ENCODE results near the gene P2RX2. TPM values are rescaled to one million over a fixed set of nuclear protein-coding genes. Genes with fewer than 3 reads are reported as not detected.

The P2RX2 gene
- total RNA-seq, 2 experiments from 2014 or later = not detected

DNA sequence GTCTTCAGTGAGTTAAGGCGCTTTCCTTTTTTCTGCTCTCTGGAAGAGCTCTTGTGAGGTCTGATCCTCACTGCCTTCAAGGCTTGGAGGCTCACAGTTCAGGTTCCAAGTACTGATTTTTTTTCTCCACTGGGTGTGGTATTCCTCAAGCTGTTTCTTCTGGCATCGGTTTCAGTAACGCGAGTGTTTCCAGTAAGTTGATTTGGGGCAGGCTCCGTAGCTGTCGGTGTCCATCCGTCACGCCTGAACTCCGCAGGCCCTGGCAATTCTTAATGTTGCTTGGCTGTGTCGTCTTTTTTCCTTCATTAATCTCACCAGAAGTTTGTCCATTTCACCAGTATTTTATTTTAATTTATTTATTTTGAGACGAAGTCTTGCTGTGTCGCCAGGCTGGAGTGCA, 38.8 kb upstream of the P2RX2 start:
- Histone ChIP-seq H4K20me1 (ENCODE audit: insufficient read depth, low read length) (no peaks in the 10 kb centered on the region), H3K4me3 (ENCODE audit: low read depth, low read length, poor library complexity, severe bottlenecking) (no peak overlapping the region), H3K36me3 (ENCODE audit: insufficient read depth, low read length) (peaks cover 10% of the 10 kb centered on the region; the same call in 1 of the 2 replicates), H2AFZ (ENCODE audit: low read length) (no peak overlapping the region), H3K79me2 (ENCODE audit: insufficient read depth, low read depth, low read length) (no peaks in the 10 kb centered on the region), H3K27ac (ENCODE audit: low read depth, low read length, poor library complexity, severe bottlenecking) (no peak overlapping the region), H3K9me2 (ENCODE audit: insufficient read depth, low read length) (no peaks in the 10 kb centered on the region), H3K4me2 (ENCODE audit: low read length) (no peak overlapping the region), H3K9me3 (ENCODE audit: low read length) (no peaks in the 10 kb centered on the region), H3K4me1 (ENCODE audit: insufficient read depth, low read length, poor library complexity, severe bottlenecking) (no peaks in the 10 kb centered on the region)
- intact Hi-C loops (cut with micrococcal nuclease; ENCODE audit: unreplicated experiment) = no loop called here
- no TSS peak for BruUV-seq (replicated peaks)
- ChIA-PET POLR2A (interaction anchor here (1.3 kb wide), 1 partner anchor 16 kb away, joined by 3 read pairs; no protein-coding TSS in a partner anchor), CTCF (ENCODE audit: unreplicated experiment) (no interaction called here)
- DNase-seq (ENCODE audit: low spot score) = no peak
- TF ChIP-seq, protein P1, sequence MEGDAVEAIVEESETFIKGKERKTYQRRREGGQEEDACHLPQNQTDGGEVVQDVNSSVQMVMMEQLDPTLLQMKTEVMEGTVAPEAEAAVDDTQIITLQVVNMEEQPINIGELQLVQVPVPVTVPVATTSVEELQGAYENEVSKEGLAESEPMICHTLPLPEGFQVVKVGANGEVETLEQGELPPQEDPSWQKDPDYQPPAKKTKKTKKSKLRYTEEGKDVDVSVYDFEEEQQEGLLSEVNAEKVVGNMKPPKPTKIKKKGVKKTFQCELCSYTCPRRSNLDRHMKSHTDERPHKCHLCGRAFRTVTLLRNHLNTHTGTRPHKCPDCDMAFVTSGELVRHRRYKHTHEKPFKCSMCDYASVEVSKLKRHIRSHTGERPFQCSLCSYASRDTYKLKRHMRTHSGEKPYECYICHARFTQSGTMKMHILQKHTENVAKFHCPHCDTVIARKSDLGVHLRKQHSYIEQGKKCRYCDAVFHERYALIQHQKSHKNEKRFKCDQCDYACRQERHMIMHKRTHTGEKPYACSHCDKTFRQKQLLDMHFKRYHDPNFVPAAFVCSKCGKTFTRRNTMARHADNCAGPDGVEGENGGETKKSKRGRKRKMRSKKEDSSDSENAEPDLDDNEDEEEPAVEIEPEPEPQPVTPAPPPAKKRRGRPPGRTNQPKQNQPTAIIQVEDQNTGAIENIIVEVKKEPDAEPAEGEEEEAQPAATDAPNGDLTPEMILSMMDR (conservative IDR thresholded peaks at IDR 0.05; ENCODE audit: low read length) = no peak

DNA sequence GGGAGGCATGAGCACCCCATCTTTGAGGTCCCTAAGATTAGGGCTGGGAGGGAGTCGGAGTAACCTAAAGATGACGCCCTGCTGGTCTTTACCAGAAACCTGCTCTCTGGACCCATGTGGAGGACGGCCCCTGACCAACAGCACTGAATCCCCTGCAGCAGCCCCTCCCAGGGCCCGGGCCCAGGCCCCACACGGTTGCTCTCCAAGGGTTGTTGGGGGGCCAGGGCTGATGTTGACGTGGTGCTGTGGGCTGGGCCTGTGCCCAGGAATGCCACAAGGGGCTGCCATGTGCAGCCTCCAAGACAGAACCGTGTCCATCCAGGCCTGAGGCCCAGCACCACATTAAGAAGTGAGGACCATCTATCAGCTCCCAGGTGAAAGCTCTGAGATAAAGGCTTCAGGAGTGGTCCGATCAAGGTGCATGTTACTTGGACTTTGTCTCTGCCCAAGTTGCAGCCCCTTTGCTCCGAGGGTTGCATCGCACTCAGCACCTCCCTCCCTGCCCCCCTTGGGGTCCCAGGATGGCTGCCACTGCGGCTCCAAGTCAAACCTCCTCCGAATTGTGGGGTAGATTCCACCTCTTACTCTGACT, 37.8 kb upstream of the P2RX2 start:
- Histone ChIP-seq H3K4me1 (ENCODE audit: insufficient read depth, low read length, poor library complexity, severe bottlenecking) (no peaks in the 10 kb centered on the region), H3K36me3 (ENCODE audit: insufficient read depth, low read length) (peaks cover 7% of the 10 kb centered on the region; the same call in 1 of the 2 replicates), H3K9me3 (ENCODE audit: low read length) (no peaks in the 10 kb centered on the region), H2AFZ (ENCODE audit: low read length) (no peak overlapping the region), H4K20me1 (ENCODE audit: insufficient read depth, low read length) (no peaks in the 10 kb centered on the region), H3K79me2 (ENCODE audit: insufficient read depth, low read depth, low read length) (no peaks in the 10 kb centered on the region), H3K27ac (ENCODE audit: low read depth, low read length, poor library complexity, severe bottlenecking) (no peak overlapping the region), H3K9me2 (ENCODE audit: insufficient read depth, low read length) (no peaks in the 10 kb centered on the region), H3K4me3 (ENCODE audit: low read depth, low read length, poor library complexity, severe bottlenecking) (no peak overlapping the region), H3K4me2 (ENCODE audit: low read length) (no peak overlapping the region)
- POLR2A ChIA-PET = interaction anchor here (1.3 kb wide), 1 partner anchor 15 kb away, joined by 3 read pairs; no protein-coding TSS in a partner anchor
- no peak for DNase-seq (ENCODE audit: low spot score)
- no peak for TF ChIP-seq EZH2phosphoT487 (IDR thresholded peaks at IDR 0.05; ENCODE audit: borderline replicate concordance, low read depth, low read length)
- TF ChIP-seq, protein P1 (conservative IDR thresholded peaks at IDR 0.05; ENCODE audit: low read length) = no peak
- intact Hi-C loops (cut with micrococcal nuclease; ENCODE audit: unreplicated experiment) = no loop called here
- CTCF ChIA-PET (ENCODE audit: unreplicated experiment) = no interaction called here
- no TSS peak for BruUV-seq (replicated peaks)

DNA sequence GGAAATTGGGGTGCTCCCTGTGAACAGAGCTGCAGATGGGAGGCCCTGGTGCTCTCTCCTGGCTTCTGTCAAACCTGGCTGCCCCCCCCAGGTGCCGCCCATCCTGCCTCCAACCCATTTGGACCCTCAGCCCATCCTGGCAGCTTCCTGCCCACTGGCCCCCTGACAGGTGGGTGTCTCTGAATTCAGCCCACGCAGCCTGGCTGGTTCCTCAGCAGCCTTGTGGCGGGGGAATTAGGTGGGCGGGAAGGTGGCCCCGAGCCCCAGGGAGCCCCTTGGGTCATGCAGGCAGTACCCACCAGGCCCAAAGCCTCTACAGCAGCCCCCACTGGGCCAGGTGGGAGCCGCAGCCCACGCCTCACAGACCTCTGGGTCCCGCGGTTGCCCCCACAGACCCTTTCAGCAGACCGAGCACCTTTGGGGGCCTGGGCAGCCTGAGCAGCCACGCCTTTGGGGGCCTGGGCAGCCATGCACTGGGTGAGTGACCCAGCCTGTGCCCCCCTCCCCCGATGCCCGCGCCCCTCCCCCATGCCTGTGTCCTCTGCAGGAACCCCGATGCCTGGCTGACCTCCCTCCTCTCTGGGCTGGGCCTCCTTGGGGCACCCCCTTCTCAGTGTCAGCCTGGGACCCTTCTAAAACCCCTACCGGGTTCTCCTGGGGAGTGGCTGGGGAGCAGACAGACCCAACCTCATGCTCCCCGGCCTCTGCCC, 37.1 kb upstream of the P2RX2 start:
- TF ChIP-seq, protein P1 (conservative IDR thresholded peaks at IDR 0.05; ENCODE audit: low read length) = no peak
- no peak for TF ChIP-seq EZH2phosphoT487 (IDR thresholded peaks at IDR 0.05; ENCODE audit: borderline replicate concordance, low read depth, low read length)
- Histone ChIP-seq H3K4me2 (ENCODE audit: low read length) (no peak overlapping the region), H2AFZ (ENCODE audit: low read length) (no peak overlapping the region), H3K9me3 (ENCODE audit: low read length) (no peaks in the 10 kb centered on the region), H3K36me3 (ENCODE audit: insufficient read depth, low read length) (peaks cover 5% of the 10 kb centered on the region; the same call in 1 of the 2 replicates), H3K79me2 (ENCODE audit: insufficient read depth, low read depth, low read length) (no peaks in the 10 kb centered on the region), H3K27ac (ENCODE audit: low read depth, low read length, poor library complexity, severe bottlenecking) (no peak overlapping the region), H3K4me3 (ENCODE audit: low read depth, low read length, poor library complexity, severe bottlenecking) (no peak overlapping the region), H4K20me1 (ENCODE audit: insufficient read depth, low read length) (no peaks in the 10 kb centered on the region), H3K9me2 (ENCODE audit: insufficient read depth, low read length) (no peaks in the 10 kb centered on the region), H3K4me1 (ENCODE audit: insufficient read depth, low read length, poor library complexity, severe bottlenecking) (no peaks in the 10 kb centered on the region)
- DNase-seq (ENCODE audit: low spot score) = no peak
- BruUV-seq (replicated peaks) = no TSS peak
- CTCF ChIA-PET (ENCODE audit: unreplicated experiment) = no interaction called here
- intact Hi-C loops (cut with micrococcal nuclease; ENCODE audit: unreplicated experiment) = no loop called here
- POLR2A ChIA-PET = no interaction called here

Data from OCI-LY7 (cell line).